Endodermal cell (in vitro differentiated cells): ENCODE results near the gene MINAR1. TPM values are rescaled to one million over a fixed set of nuclear protein-coding genes. Genes with fewer than 3 reads are reported as not detected.

ENCODE experiments used
- DNase-seq: peaks from one replicate; pipeline ENCODE4 v3.0.0-alpha.2; 2017
- H3K27ac ChIP-seq: 2 replicates; pipeline ENCODE4 v1.5.1; 2013; ENCODE audit warnings: mild to moderate bottlenecking, low read depth, low read length, moderate library complexity
- H3K27me3 ChIP-seq: 2 replicates; pipeline ENCODE4 v1.6.1; 2013; ENCODE audit warnings: mild to moderate bottlenecking, low read length, moderate library complexity; ENCODE audit not compliant: insufficient read depth, control insufficient read depth, poor library complexity, severe bottlenecking
- H3K36me3 ChIP-seq: 2 replicates; pipeline ENCODE4 v1.7.0; 2013; ENCODE audit warnings: mild to moderate bottlenecking, low read length, moderate library complexity; ENCODE audit not compliant: control insufficient read depth, insufficient read depth
- H3K4me1 ChIP-seq: one replicate; pipeline ENCODE4 v1.7.0; 2013; ENCODE audit warnings: low read length; ENCODE audit not compliant: control insufficient read depth, insufficient read depth
- H3K4me3 ChIP-seq: 2 replicates; pipeline ENCODE4 v1.5.1; 2013; ENCODE audit warnings: mild to moderate bottlenecking, low read length, moderate library complexity
- H3K9ac ChIP-seq: 2 replicates; pipeline ENCODE4 v1.6.1; 2013; ENCODE audit warnings: mild to moderate bottlenecking, low read length, moderate library complexity; ENCODE audit not compliant: poor library complexity, severe bottlenecking; ENCODE audit errors: extremely low read depth
- H3K9me3 ChIP-seq: 2 replicates; pipeline ENCODE4 v1.6.1; 2013; ENCODE audit warnings: mild to moderate bottlenecking, low read length, moderate library complexity; ENCODE audit not compliant: control insufficient read depth
- H3K27ac Mint-ChIP-seq: 2 replicates; pipeline ENCODE4 v1.8.0; 2020; ENCODE audit warnings: mixed read lengths
- H3K27me3 Mint-ChIP-seq: 2 replicates; pipeline ENCODE4 v1.8.0; 2021; ENCODE audit warnings: mild to moderate bottlenecking, mixed read lengths; ENCODE audit not compliant: insufficient read depth
- H3K36me3 Mint-ChIP-seq: 2 replicates; pipeline ENCODE4 v1.8.0; 2020; ENCODE audit warnings: low read depth, mixed read lengths
- H3K4me1 Mint-ChIP-seq: 2 replicates; pipeline ENCODE4 v1.8.0; 2020; ENCODE audit warnings: mixed read lengths
- H3K4me3 Mint-ChIP-seq: 2 replicates; pipeline ENCODE4 v1.8.0; 2020; ENCODE audit warnings: mild to moderate bottlenecking, moderate library complexity, mixed read lengths
- H3K9me3 Mint-ChIP-seq: 2 replicates; pipeline ENCODE4 v1.8.0; 2020; ENCODE audit warnings: mild to moderate bottlenecking, mixed read lengths
- WGBS, 2 experiments: methylation state at CpG; one replicate each; pipeline versions ENCODE4 v1.1.5 to v1.1.7; 2013; ENCODE audit warnings: missing lambda C conversion rate in 2 of 2, mixed read lengths in 1 of 2; ENCODE audit not compliant: insufficient coverage in 1 of 2, insufficient read length in 1 of 2; 5-methylcytosine and 5-hydroxymethylcytosine counted together
- total RNA-seq, 2 donors: library from RNA; stranded (reverse); fragmentation: NEBNext Ultra II Directional in 1 of 2; extraction: Animal tissue kit (Norgen Biotek cat#: 25700) in 1 of 2; gene quantifications; 2 replicates in 1 of 2; 3 replicates in 1 of 2; pipeline ENCODE4 v1.2.1, GENCODE V29; 2021
- TF ChIP-seq, protein P1 (sequence below): fragments of 200-600 bp; sonication (generic); conservative IDR thresholded peaks from 2 replicates; pipeline ENCODE4 v1.5.0; 2021; ENCODE audit warnings: antibody characterized with exemption, mild to moderate bottlenecking

Gene MINAR1
- total RNA-seq, 2 donors from 2014 or later: 1.1 to 1.2 TPM

DNA sequence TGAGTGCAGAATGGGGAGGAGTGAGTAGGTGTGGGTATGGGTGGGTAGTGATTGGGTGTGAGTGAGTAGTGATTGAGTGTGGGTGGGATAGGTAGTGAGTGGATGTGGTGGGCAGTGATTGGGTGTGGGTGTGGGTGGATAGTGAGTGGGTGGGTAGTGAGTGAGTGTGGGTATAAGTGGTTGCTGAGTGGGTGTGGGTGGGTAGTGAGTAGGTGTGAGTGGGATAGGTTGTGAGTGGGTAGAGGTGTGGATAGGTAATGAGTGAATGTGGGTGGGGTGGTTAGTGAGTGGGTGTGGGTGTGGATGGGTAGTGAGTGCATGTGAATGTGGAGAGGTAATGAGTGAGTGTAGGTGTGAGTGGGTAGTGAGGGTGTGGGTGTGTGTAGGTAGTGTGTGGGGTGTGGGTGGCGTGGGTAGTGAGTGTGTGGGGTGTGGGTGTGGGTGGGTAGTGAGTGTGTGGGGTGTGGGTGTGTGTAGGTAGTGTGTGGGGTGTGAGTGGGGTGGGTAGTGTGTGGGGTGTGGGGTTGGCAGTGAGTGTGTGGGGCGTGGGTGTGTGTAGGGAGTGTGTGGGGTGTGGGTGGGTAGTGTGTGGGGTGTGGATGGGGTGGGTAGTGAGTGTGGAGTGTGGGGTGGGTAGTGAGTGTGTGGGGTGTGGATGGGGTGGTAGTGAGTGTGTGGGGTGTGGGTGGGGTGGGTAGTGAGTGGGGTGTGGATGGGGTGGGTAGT lies 5.3 kb downstream of the MINAR1 start:
- 86% methylated on average over 1 of the region's 2 CpGs; no CpG with 5 or more reads in 1 of the 2 experiments for WGBS, 2 experiments
- H3K27ac Mint-ChIP-seq: no peak overlapping the region

DNA sequence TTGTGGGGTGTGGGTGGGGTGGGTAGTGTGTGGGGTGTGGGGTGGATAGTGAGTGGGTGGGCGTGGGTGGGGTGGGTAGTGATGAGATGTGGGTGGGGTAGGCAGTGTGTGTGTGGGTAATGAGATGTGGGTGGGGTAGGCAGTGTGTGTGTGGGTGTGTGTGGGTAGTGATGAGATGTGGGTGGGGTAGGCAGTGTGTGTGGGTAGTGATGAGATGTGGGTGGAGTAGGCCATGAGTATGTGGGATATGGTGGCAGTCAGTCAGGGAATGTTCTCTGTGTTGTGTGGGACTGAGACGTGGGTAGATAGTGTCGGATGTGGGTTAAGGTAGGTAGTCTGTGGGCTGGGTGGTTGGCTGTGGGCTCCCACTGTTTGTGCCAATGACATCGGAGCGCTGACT lies 7.1 kb downstream of the MINAR1 start:
- H3K27ac ChIP-seq: no peak overlapping the region
- no peaks in the 10 kb centered on the region for H3K36me3 Mint-ChIP-seq
- no peak overlapping the region for H3K27ac Mint-ChIP-seq
- peaks cover 27% of the 10 kb centered on the region for H3K27me3 Mint-ChIP-seq
- no peaks in the 10 kb centered on the region for H3K36me3 ChIP-seq
- WGBS, 2 experiments: 93 to 100% methylated on average over 1 to 5 of the region's 5 CpGs
- H3K27me3 ChIP-seq: peaks cover 28% of the 10 kb centered on the region
- H3K9ac ChIP-seq: no peak overlapping the region
- H3K9me3 Mint-ChIP-seq: no peaks in the 10 kb centered on the region
- no peak overlapping the region for H3K4me3 ChIP-seq
- no peaks in the 10 kb centered on the region for H3K9me3 ChIP-seq
- no peaks in the 10 kb centered on the region for H3K4me1 ChIP-seq
- no peaks in the 10 kb centered on the region for H3K4me1 Mint-ChIP-seq
- TF ChIP-seq, protein P1, sequence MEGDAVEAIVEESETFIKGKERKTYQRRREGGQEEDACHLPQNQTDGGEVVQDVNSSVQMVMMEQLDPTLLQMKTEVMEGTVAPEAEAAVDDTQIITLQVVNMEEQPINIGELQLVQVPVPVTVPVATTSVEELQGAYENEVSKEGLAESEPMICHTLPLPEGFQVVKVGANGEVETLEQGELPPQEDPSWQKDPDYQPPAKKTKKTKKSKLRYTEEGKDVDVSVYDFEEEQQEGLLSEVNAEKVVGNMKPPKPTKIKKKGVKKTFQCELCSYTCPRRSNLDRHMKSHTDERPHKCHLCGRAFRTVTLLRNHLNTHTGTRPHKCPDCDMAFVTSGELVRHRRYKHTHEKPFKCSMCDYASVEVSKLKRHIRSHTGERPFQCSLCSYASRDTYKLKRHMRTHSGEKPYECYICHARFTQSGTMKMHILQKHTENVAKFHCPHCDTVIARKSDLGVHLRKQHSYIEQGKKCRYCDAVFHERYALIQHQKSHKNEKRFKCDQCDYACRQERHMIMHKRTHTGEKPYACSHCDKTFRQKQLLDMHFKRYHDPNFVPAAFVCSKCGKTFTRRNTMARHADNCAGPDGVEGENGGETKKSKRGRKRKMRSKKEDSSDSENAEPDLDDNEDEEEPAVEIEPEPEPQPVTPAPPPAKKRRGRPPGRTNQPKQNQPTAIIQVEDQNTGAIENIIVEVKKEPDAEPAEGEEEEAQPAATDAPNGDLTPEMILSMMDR: no peak
- no peak for DNase-seq
- no peak overlapping the region for H3K4me3 Mint-ChIP-seq

More for the DNA sequence above, 5.3 kb downstream of the MINAR1 start:
- TF ChIP-seq, protein P1: no peak
- Histone ChIP-seq H3K9ac (no peak overlapping the region), H3K9me3 (no peaks in the 10 kb centered on the region), H3K27me3 (peaks cover 46% of the 10 kb centered on the region), H3K4me1 (no peaks in the 10 kb centered on the region), H3K4me3 (no peak overlapping the region), H3K36me3 (no peaks in the 10 kb centered on the region), H3K27ac (no peak overlapping the region)
- Mint-ChIP-seq H3K9me3 (no peaks in the 10 kb centered on the region), H3K4me1 (peaks cover 8% of the 10 kb centered on the region), H3K27me3 (peaks cover 45% of the 10 kb centered on the region), H3K4me3 (no peak overlapping the region), H3K36me3 (no peaks in the 10 kb centered on the region)
- DNase-seq: no peak

DNA sequence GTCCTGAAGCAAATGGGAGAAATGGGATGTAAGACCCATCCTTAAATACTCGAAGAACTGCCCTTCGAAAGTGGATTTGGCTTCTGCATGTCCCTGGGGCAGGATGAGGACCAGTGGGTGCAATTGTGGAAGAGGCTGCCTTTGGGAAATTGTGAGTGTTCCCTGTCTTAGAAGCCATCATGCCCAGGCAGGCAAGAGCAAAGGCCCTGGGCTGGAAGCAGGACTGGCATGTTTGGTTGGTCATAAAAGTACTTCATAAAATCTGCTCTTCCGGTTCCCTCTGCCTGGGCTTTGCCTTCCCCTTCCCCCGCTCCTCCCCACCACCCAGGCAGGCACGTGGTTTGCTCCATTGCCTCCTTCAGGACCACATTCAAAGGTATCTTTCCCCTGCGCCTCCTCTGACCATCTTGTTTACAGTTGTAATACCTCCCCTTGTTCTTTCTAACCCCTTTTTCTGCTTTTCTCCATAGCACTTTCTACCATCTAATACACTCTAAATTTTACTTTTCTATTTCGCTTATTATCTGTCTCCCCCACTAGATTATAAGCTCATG lies 8.3 kb downstream of the MINAR1 start:
- peaks cover 15% of the 10 kb centered on the region for H3K27me3 Mint-ChIP-seq
- no peaks in the 10 kb centered on the region for H3K36me3 Mint-ChIP-seq
- H3K4me1 Mint-ChIP-seq: no peaks in the 10 kb centered on the region
- no peak overlapping the region for H3K27ac ChIP-seq
- H3K4me1 ChIP-seq: no peaks in the 10 kb centered on the region
- H3K27me3 ChIP-seq: peaks cover 16% of the 10 kb centered on the region
- H3K27ac Mint-ChIP-seq: no peak overlapping the region
- WGBS, 2 experiments: 73 to 79% methylated on average over 5 to 7 of the region's 7 CpGs
- peak; percentile 72 for DNase-seq
- H3K36me3 ChIP-seq: no peaks in the 10 kb centered on the region
- H3K9me3 Mint-ChIP-seq: no peaks in the 10 kb centered on the region
- no peak overlapping the region for H3K9ac ChIP-seq
- H3K4me3 ChIP-seq: no peak overlapping the region
- peaks cover 3% of the 10 kb centered on the region for H3K9me3 ChIP-seq
- no peak overlapping the region for H3K4me3 Mint-ChIP-seq
- TF ChIP-seq, protein P1: no peak
